ENCODE results near the gene SRSF5.
A peak's percentile ranks its signal among the peaks of the same experiment; 100 is the strongest.

The SRSF5 gene

GRCh38 chr14:69755784-69756183 is 11.2 kb upstream of the SRSF5 start:
- DNase-seq (ENCODE audit: low read depth): peak; percentile 85
- no peak overlapping the region for H3K4me3 ChIP-seq (ENCODE audit: low read length)

DNA sequence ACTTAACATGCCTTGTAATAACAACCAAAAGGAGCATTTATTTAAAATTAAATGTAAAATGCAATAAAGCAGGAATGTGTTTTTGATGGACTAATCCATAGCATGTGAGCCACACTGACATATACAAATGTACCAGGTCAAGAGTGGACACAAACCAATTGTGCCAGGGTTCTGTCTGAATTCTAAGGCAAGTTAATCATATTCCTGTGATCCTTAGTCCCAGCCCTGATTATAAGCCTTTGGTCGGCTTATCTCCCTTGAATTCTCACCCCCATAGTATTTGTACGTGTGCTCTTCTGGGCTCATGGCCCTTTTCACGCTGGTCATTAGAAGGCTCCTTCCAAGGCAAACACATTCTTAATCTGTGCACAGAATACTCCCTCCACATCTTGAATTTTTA is 10.6 kb upstream of the SRSF5 start:
- TF ChIP-seq CTCF (conservative IDR thresholded peaks at IDR 0.05; ENCODE audit: low read depth, low read length): no peak
- no peak overlapping the region for H3K4me3 ChIP-seq (ENCODE audit: low read length)
- peak; percentile 90 for DNase-seq (ENCODE audit: low read depth)

More at GRCh38 chr14:69755784-69756183, 11.2 kb upstream of the SRSF5 start:
- TF ChIP-seq CTCF (conservative IDR thresholded peaks at IDR 0.05; ENCODE audit: low read depth, low read length): no peak

- TF ChIP-seq CTCF (conservative IDR thresholded peaks at IDR 0.05; ENCODE audit: low read depth, low read length): no peak
- no peak for DNase-seq (ENCODE audit: low read depth)
- H3K4me3 ChIP-seq (ENCODE audit: low read length): no peak overlapping the region
Measured at GRCh38 chr14:69760810-69761209, 6.1 kb upstream of the SRSF5 start.

- no peak overlapping the region for H3K4me3 ChIP-seq (ENCODE audit: low read length)
- no peak for DNase-seq (ENCODE audit: low read depth)
- TF ChIP-seq CTCF (conservative IDR thresholded peaks at IDR 0.05; ENCODE audit: low read depth, low read length): no peak
Measured at GRCh38 chr14:69763761-69764510, 3.0 kb upstream of the SRSF5 start.

DNA sequence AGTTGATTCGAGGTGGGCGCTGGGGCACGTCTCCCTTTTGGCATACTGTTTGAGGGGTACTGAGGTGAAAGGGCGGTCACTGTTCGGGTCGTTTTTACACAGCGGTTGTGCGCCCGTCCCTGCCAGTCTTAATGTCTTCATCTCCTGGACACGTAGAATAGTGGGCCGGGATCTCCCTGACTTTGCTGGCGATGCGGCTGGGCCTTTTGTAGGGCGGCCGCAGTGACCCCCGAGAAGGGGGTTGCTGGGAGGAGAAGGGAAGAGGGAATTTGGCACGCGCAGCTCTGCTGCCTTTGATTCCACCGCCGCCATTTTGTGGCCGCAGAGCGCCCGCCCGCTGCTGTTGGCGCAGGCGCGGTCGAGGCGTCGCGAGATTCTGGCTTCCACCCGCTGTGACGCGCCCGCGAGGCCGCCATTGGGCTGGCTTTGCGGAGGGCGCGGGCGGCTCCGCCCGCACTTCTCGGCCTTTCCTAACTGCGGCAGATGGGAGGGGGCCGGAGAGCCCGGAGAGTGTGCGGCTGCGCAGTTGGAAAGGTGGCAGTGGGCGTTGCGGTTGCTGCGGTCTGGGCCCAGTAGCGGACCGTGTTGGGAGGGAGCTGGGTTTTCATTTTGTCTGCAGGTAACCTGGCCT is 542 bp downstream of the SRSF5 start:
- DNase-seq (ENCODE audit: low read depth): peak; percentile 75
- peak overlapping the region; percentile 91 for H3K4me3 ChIP-seq (ENCODE audit: low read length)
- no peak for TF ChIP-seq CTCF (conservative IDR thresholded peaks at IDR 0.05; ENCODE audit: low read depth, low read length)

DNA sequence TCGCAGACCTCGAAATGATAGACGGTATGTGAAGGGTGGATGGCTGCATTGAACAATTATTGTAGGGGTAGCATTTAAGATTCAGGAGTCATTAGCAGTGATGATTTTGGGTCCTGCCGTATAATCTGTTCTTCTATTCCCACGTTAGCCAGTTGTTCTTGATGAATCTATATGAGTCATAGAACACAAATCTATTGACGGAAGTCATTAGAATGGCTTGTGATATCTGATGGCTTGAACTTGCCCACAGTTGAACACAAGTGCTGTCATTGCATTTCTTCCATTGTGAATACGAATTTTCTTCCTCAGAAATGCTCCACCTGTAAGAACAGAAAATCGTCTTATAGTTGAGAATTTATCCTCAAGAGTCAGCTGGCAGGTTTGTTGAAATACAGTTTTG is 1.9 kb downstream of the SRSF5 start:
- H3K4me3 ChIP-seq (ENCODE audit: low read length): peak overlapping the region; percentile 91
- DNase-seq (ENCODE audit: low read depth): no peak
- no peak for TF ChIP-seq CTCF (conservative IDR thresholded peaks at IDR 0.05; ENCODE audit: low read depth, low read length)

- peak overlapping the region; percentile 4 for H3K4me3 ChIP-seq (ENCODE audit: low read length)
- TF ChIP-seq CTCF (conservative IDR thresholded peaks at IDR 0.05; ENCODE audit: low read depth, low read length): no peak
- DNase-seq (ENCODE audit: low read depth): no peak
Measured at GRCh38 chr14:69769623-69770022, 2.7 kb downstream of the SRSF5 start.
